Femur (tissue), 1 donor: ENCODE results near the gene SNX2.

Source experiments
- DNase-seq: peaks from one replicate; pipeline ENCODE4 v3.0.0-alpha.2; 2017

Gene SNX2

GRCh38 chr5:122773619-122774018 is 1.3 kb upstream of the SNX2 start:
- no peak for DNase-seq

- DNase-seq, result no peak
Measured at GRCh38 chr5:122774519-122774860, 390 bp upstream of the SNX2 start.

GRCh38 chr5:122775550-122776542 is 966 bp downstream of the SNX2 start:
- no peak for DNase-seq

- DNase-seq, result no peak
Measured at GRCh38 chr5:122778157-122778556, 3.3 kb downstream of the SNX2 start.

GRCh38 chr5:122779451-122779850 is 4.6 kb downstream of the SNX2 start:
- no peak for DNase-seq

GRCh38 chr5:122780296-122780695 is 5.4 kb downstream of the SNX2 start:
- DNase-seq, result no peak

- DNase-seq, result no peak
Measured at GRCh38 chr5:122781465-122781864, 6.6 kb downstream of the SNX2 start.

GRCh38 chr5:122785294-122785693 is 10.4 kb downstream of the SNX2 start:
- no peak for DNase-seq

GRCh38 chr5:122788371-122788770 is 13.5 kb downstream of the SNX2 start:
- no peak for DNase-seq

GRCh38 chr5:122788996-122789395 is 14.1 kb downstream of the SNX2 start:
- no peak for DNase-seq

- no peak for DNase-seq
Measured at GRCh38 chr5:122789461-122790171, 14.7 kb downstream of the SNX2 start.

- DNase-seq, result no peak
Measured at GRCh38 chr5:122790354-122791103, 15.6 kb downstream of the SNX2 start.

GRCh38 chr5:122805481-122805880 is 30.6 kb downstream of the SNX2 start:
- no peak for DNase-seq

GRCh38 chr5:122810405-122810804 is 35.5 kb downstream of the SNX2 start:
- no peak for DNase-seq

GRCh38 chr5:122815218-122815767 is 40.4 kb downstream of the SNX2 start:
- DNase-seq, result no peak

- DNase-seq, result no peak
Measured at GRCh38 chr5:122816756-122817155, 41.9 kb downstream of the SNX2 start.

GRCh38 chr5:122831984-122832383 is 57.1 kb downstream of the SNX2 start:
- no peak for DNase-seq

- no peak for DNase-seq
Measured at GRCh38 chr5:122835681-122836080, 60.8 kb downstream of the SNX2 start.

- no peak for DNase-seq
Measured at GRCh38 chr5:122836947-122837346, 62.1 kb downstream of the SNX2 start.

- no peak for DNase-seq
Measured at GRCh38 chr5:122839731-122840130, 64.9 kb downstream of the SNX2 start.

GRCh38 chr5:122842016-122842580 is 67.2 kb downstream of the SNX2 start:
- no peak for DNase-seq

- DNase-seq, result peak; percentile 24
Measured at GRCh38 chr5:122844136-122844909, 69.4 kb downstream of the SNX2 start.
